Right ventricle myocardium superior (tissue), 1 donor: ENCODE data around the gene XYLT1. TPM values are rescaled to one million over a fixed set of nuclear protein-coding genes. Genes with fewer than 3 reads are reported as not detected.

ENCODE experiments used
- ATAC-seq: fragments of 200-7000 bp; cut with Tn5 transposase; one replicate; pipeline ENCODE4 v1.9.1; 2020; ENCODE audit warnings: mild to moderate bottlenecking; ENCODE audit not compliant: poor library complexity
- DNase-seq: peaks from one replicate; pipeline ENCODE4 v3.0.0-alpha.2; 2020
- intact Hi-C: fragments of 100-400 bp; cut with DNase I; formaldehyde crosslinking; loops from one replicate; pipeline ENCODE4 v1.11.2; 2022
- total RNA-seq: library from RNA; stranded (reverse); fragmentation: NEBNext Ultra II Directional; extraction: Animal tissue kit (Norgen Biotek cat#: 25700); gene quantifications from one replicate; pipeline ENCODE4 v1.2.1, GENCODE V29; 2021
- donor health status: DM: no; HTN: yes; CAD: no; lungs with severe emphysema.

The XYLT1 gene
- total RNA-seq, 1 donor from 2014 or later = 1.7 TPM

DNA sequence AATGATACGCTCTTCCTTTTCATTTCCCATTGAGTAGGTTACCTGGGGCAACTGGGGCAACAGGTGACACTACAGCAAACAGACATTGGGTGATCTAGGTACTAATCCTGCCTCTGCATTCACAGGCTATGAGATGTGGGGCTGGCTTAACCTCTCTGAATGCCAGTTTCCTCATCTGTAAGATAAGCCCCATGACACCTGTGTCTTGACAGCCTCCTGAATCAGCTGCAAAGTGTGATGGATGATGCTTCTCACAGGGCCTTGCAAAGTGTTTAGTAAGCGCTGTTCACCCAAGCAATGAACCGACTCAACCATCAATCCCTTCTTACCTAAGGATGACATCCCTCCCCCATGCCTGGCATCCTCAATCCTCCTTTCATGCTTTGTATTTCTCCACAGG is 322.8 kb downstream of the XYLT1 start:
- no peak for DNase-seq
- no peak for ATAC-seq
- intact Hi-C loops = no loop called here

DNA sequence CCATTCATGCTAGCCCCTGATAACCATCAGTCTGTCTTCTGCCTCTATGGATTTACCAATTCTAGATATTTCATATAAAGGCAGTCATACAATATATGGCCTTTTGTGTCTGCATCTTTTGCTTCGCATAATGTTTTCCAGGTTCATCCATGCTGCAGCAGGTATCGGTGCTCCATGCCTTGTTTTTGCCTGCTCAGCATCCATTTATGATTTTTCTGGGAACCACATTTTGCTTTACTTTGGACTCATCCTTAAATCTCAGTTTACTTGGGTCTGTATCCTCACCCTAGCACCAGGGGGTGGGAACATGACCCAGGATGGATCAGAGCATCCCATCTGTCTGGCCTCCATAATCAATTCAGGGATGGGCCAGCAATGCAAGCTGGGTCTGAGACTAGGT is 325.7 kb downstream of the XYLT1 start:
- ATAC-seq (no peak), DNase-seq (no peak)
- intact Hi-C loops = no loop called here

DNA sequence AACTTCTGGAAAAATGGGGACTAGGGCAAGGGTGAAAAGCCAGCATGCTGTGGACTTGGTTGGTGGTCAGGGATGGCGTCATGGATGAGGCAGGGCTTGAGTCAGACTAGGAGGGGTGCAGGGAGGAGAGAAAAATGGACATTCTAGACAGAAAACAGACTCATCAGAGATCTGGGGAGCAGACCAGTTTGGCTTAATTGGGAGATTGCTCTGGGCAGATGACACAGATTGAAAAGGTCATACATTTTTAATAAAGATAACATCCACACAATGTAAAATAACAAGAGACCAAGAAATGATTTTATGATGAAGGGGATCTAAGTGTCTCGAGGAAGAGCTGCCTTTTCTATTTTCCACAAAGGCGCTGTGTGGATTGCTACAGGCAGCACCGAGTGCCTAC is 326.3 kb downstream of the XYLT1 start:
- DNase-seq = no peak
- intact Hi-C loops = no loop called here
- ATAC-seq = no peak

DNA sequence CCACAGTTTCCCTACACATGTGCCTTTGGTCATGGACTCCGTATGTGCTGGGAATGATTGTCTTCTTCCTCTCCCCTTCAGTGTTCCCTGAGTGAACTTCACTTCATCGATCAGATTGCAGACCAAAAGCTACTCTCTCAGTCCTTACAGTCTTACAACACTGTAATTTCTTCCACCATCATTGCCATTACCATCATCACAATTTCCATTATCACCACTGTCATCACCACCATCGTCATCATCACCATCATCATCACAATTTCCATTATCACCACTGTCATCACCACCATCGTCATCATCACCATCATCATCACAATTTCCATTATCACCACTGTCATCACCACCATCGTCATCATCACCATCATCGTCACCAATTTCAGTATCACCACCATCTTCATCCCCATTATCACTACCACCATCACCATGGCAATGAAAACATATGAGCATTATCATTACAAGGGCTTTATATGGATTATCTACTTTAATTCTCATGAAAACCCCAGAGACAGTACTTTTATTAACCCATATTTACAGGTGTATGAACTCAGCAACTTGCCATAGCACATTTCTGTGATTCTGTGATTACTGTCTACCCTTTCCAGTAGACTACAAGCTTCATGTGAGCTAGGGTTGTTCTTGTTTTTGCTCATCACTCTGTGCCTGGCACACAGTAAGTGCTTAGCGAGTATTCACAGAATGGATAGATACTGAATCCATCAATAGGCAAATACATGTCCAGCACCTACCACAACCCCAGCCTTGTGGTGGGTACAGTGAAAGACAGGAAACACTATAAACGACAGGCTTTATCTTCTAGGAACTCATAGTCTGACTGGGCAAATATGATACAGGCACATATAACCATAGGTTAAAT is 327.0 kb downstream of the XYLT1 start:
- ATAC-seq = no peak
- intact Hi-C loops = no loop called here
- no peak for DNase-seq

DNA sequence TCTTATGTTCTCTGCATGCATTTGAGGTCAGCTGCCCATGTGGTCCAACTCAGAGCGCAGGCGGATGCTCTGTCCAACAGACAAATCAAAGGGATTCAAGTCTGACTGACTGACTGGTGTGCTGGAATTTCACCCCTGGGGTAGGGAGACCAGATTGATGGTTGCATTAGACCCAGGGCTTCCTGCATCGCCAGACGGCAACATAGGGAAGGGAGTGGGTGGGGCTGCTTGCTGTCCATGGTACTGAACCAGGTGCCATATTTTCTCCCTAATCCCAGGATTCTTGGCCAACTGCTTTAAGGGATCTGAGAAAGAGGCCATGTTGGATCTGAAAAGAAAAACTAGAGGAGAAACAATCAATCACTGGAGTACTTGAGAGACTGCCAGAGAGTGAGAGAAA is 332.0 kb downstream of the XYLT1 start:
- ATAC-seq = no peak
- DNase-seq = no peak
- intact Hi-C loops = no loop called here

DNA sequence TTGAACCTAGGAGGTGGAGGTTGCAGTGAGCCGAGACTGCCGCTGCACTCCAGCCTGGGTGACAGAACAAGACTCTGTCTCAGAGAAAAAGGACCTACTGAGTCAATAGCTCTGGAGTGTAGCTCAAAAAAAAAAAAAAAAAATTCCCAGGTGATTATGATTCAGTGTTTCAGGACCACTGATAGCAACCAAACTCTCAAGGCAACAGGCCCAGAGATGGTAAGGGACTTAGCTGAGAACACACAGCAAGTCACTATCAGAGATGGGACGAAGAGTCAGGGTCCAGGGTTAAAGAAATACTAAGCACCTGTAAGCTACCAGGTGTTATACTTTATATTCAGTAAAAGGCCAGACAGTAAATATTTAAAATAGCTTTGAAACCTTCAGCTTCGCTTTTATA is 335.3 kb downstream of the XYLT1 start:
- DNase-seq (no peak), ATAC-seq (no peak)
- intact Hi-C loops = no loop called here

DNA sequence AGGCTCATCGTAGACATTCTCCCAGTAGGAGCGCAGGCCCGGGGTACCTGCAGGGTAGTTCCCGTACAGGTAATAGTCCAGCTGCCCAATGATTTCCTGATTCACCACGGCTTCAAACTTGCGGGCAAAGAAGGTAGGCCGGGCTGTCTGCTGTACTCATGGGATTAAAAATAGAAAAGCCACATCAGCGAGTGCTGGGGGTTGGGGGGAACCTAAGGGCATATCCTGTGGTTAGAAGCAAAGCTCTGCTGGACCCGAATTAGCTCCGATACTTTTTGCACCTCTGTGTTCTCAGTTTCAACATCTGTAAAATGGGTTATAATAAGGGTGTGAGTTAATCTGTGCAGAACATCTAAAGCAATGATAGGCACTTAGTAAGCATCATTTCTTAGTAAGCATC is 336.2 kb downstream of the XYLT1 start:
- DNase-seq (no peak), ATAC-seq (no peak)
- intact Hi-C loops = no loop called here

DNA sequence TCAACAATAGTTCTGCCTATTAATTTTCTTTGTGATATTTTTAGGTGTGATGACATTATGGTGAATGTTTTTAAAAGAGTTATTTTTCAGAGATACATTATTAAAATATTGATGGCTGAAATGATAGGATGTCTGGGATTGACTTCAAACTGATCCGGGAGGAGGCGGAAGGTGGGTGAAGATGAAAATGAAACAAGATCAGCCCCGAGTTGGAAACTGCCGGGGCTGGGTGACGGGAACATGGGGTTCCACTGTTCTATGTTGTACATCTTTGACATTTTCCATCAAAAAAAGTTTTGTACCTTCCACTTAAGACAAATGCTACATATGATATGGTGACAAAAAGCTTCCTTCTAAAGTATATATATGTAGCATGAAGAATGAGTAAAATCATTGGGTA is 336.9 kb downstream of the XYLT1 start:
- ATAC-seq = no peak

DNA sequence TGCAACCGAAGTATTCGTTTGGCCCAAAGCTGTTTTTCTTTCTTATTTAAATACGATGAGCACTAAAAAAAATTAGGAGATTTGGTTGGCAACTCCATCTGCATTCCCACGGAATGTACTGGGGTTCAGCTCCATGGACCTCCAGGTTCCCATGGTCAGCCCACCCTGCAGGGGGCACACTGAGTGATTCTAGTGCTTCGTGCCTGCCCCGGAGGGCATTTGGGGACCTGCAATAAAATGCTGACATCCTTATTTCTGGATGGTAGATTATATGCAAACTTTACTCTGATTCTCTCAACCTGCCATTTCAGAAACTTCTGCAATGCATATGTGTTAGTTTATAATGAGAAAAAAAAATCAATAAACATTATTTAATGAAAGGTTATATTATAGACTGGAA is 339.4 kb downstream of the XYLT1 start:
- ATAC-seq (no peak), DNase-seq (no peak)
- intact Hi-C loops = no loop called here

More for the DNA sequence above, 336.9 kb downstream of the XYLT1 start:
- DNase-seq = no peak
- intact Hi-C loops = no loop called here

DNA sequence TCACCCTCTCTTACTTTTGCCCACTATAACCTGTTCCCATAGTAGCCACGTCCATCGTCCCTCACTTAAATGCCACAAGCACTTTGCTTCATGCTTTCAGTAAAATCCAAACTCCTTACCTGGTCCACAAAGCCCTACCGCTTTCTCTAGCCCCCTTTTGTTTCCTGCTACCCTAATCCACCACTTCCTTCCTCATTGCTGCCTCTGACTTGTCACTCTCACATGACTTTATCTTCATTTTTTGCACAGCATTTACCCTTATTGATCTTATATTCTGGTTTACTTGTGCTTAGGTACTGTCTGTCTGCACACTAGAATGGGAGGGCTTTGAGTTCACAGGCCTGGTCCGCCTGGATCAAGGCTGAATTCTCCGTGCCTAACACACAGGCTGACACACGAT is 340.0 kb downstream of the XYLT1 start:
- intact Hi-C loops = no loop called here
- no peak for ATAC-seq

DNA sequence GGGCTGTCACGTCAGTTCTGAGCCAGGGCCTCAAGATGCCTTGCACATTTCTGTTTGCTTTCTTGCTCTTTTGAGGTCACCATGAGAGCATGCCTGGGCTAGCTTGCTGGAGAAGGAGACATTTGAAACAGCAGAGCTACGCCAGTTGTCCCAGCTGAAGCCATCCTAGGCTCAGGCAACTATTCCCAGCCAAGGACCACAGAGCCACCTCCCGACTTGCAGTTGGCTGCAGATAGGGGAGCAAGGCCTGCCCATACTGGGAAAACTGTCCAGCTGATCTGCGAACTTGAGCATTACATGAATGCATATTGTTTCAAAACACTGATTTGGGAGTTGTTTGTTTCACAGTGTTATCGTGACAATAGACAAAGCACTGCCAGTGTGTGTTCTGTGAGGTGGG is 340.8 kb downstream of the XYLT1 start:
- ATAC-seq = no peak
- DNase-seq = no peak
- intact Hi-C loops = no loop called here

More for the DNA sequence above, 340.0 kb downstream of the XYLT1 start:
- DNase-seq = no peak

DNA sequence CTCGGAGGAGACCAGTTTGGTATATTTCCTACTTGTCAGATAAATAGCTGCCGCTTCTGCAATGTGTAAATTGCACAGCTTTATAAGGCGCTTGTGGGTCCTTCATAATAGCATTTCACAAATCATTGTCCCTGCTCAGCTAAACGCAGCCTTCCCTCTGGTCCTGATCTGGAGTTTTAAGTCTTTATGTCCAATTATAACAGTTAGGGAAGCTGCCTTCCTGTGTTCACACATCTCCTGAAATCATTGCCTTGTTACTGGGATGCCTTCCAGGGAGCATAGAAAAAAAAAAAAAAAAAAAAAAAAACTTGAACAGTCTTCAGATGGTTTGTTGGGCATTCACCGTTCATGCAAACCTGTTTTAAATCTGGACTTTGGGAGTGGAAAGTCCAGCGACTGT is 342.0 kb downstream of the XYLT1 start:
- DNase-seq (no peak), ATAC-seq (no peak)
- intact Hi-C loops = no loop called here

DNA sequence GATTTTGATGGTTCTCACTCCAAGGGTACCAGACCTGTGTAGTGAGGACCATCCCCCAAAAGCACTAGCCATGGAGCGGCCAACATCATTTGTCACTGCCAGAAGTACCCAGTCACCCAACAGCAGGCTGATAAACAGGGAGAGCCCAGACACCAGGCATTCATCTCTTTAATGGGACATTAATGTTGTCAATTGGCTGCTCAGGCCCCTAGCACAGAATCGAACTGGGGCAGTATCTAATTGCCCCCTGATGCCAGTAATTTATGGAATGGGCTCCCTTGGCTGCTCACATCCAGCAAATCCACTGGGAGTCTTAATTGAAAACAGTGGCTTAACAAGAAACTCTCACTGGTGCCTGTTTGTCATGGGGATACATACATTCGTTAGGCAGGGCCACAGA is 344.6 kb downstream of the XYLT1 start:
- DNase-seq (no peak), ATAC-seq (no peak)
- intact Hi-C loops = no loop called here

DNA sequence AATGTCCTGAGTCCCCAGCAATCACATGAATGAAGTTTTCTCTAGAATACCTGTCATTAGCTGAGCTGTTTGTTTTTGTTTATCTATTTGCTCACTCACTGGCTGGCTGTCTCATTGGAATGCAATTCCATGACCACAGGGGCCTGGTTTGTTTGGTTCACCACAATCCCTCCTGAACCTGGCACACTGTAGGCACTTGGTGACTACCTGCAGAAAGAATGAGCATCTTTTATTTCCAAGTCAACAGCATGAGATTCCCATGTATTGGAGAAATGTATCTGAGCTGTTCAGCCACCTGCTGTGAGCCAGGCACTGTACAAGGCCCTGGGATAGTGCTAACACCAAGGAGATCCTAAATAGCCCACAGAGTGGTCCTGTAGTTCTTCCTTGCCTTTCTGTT is 345.1 kb downstream of the XYLT1 start:
- no peak for DNase-seq
- intact Hi-C loops = no loop called here
- no peak for ATAC-seq

DNA sequence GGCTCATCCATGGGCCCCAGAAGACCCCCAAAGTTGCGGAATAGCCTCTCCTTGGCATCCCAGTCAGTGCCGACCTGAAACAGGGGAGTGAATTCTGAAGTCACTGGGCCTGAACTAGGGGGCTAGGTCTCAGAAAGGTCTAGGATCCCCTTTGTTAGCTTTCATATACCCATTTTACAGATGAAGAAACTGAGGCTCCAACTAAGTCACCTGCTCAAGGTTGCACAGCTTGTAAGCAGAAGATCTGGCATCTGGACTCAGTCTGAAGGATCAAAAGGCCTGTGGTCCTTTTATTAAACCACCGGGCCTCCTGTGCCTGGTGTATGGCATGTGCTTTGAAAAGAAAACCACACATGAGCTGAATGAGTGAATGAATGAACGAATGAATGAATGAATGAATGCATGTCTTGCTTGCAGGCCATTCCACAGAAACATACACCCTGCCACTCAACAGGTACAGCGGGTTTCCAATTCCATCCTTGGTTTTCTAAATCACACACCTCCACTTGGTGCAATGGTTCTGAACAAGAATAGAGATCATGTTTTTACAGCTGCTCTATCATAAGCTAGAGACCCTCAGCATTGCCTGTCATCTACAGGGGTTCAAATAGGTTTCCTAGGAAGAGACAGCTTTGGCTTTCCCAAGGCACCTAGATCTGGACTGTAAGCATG is 352.7 kb downstream of the XYLT1 start:
- intact Hi-C loops = no loop called here
- DNase-seq (no peak), ATAC-seq (no peak)

DNA sequence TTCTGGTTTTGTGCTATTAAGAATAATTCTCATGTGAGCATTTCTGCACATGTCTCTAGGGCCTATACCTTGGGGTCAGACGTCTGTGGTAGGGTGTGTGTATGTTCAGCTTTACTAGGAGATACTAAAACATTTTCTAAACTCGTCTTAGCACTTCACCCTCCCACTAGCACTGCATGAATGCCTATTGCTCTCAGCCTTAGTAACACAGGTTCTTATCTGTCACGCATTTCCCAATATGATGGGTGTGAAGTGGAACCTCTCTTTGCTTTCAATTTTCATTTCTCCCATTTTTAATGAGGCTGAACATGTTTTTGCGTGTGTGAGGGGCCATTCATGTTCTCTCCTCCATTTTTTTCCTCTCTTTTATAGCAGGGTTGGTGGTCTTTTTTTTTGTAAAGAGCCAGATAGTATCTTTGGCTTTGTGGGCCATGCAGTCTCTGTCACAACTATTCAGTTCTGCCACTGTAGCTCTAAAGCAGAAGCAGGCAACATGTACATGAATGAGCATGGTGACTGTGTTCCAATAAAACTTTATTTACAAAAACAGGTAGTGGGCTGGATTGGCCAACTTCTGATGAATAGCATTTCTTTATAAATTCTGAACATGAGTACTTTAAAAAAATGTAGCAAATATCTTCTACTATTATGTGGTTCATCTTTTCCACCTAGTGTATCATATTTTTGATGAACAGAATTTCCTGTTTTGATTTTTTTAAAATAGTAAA is 354.0 kb downstream of the XYLT1 start:
- intact Hi-C loops = no loop called here
- DNase-seq (no peak), ATAC-seq (no peak)

DNA sequence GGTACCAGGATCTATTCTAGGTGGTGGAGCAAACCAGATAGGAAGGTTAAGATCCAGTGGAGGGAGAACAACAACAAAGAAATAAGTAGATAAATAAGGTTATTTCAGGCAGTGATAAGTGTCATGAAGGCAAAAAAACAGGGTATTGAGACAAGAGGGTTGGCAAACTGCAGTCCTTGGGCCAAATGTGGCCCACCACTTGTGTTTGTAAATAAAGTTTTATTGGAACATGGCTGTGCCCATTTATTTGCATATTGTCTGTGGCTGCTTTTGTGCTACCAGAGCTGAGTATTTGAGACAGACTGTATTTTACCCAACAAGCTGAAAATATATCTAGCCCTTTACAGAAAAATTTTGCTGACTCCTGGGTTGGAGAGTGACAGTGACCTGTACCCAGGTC is 361.3 kb downstream of the XYLT1 start:
- DNase-seq (no peak), ATAC-seq (no peak)
- intact Hi-C loops = no loop called here

DNA sequence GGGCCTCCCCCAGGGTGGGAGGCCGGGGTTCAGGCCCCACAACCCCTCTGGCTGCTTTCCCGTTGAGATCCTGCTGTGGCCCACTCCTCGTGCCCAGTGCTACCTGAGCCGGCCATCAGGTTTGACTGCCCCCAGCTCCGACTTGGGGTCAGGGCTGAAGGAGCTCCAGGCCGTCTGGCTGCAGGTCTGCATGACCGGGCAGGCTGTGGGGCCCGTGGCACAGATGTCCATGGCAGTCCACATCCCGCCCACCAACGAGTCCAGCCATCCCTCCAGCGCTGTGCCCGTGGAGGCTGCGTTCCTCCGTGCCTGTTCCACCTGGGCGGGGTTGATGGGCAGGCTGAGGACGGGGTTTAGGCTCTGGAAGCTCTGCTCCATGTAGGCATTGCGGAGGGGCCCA is 362.2 kb downstream of the XYLT1 start:
- intact Hi-C loops = no loop called here
- DNase-seq (no peak), ATAC-seq (no peak)

DNA sequence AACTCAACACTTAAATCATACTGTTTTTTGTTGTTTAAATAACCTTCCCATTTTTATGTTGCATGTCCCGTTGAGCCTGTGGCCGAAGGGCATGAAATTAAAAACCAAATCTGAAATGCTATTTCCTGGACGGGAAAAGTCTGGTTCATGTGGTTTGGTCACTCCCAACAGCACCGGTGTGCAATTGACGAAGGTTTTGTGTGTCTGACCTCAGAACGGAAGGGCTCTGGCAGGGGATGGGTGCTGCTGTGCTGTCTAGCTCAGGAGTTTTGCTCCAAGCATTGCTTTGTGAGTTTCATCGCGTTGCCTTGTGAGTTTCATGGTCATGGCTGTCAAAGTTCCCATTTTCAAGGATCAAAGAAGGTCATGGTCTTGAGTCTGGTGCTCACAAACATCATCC is 363.3 kb downstream of the XYLT1 start:
- no peak for DNase-seq
- intact Hi-C loops = no loop called here

DNA sequence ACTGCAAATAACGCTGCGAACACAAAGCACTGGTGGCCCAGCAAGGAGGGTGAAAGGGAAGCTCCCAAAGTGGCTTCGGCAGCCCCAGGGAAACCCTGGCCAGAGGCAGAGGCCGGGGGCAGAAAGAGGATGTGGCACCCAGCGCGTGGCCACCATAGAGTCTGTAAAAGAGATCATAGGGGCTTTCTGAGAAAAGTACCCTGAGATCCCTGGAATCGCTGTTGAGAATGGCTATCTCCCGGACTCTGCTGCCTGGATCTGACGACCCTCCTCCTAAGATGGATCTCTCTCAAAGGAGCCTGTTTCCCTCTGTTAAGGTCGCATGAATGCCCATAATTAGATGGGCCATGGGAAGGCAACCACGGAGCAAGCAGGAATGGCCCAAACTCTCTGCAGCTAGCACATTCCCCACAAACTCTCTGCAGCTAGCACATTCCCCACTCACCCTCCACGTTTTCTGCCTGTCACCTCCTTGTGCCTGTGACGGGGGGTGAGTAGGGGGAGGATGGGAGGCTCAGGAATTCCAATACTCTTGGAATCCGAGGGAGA is 364.4 kb downstream of the XYLT1 start:
- intact Hi-C loops = no loop called here
- no peak for DNase-seq
- no peak for ATAC-seq

More for the DNA sequence above, 363.3 kb downstream of the XYLT1 start:
- ATAC-seq = no peak
